ENCODE measurements around the gene ARL5C. TPM values are rescaled to one million over a fixed set of nuclear protein-coding genes. Genes with fewer than 3 reads are reported as not detected.

ARL5C gene
- total RNA-seq, 1 experiment from 2014 or later = not detected

DNA sequence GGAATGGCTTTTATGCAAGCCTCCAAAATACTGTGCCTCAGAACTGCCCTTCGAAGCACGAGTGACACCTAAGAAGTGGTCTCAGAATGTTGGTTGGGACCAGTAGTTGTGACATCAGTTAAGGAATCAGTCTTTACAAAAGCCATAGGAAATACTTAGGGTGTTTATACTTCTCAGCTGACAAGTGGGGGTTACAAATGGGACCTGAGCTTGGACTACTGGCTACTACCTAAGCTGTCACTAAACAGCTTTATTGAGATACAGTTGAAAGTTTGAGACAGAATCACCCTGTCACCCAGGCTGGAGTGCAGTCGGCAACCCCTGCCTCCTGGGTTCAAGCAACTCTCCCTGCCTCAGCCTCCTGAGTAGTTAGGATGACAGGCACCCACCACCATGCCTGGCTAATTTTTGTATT lies 39.2 kb upstream of the ARL5C start:
- H2BK5ac ChIP-seq (ENCODE audit: insufficient read length, low read length) = no peak overlapping the region
- no peak overlapping the region for H4K91ac ChIP-seq (ENCODE audit: insufficient read length, low read depth, low read length)

More for the DNA sequence above, 39.2 kb upstream of the ARL5C start:
- no peaks in the 10 kb centered on the region for H4K20me1 ChIP-seq (ENCODE audit: control insufficient read depth, insufficient read depth, insufficient read length)
- H3K18ac ChIP-seq (ENCODE audit: insufficient read length, low read depth, low read length) = no peak overlapping the region
- Mint-ChIP-seq H3K27me3 (ENCODE audit: low read depth) (peaks cover 4% of the 10 kb centered on the region), H3K4me3 (no peak overlapping the region), H3K27ac (peak overlapping the region in 1 of 3 experiments; percentile 97; a peak in 2 of 7 replicates), H3K9me3 (peaks cover 0 to 2% of the 10 kb centered on the region in 2 experiments; a peak in 1 of 5 replicates), H3K4me1 (peaks cover 22 to 41% of the 10 kb centered on the region in 2 experiments), H3K36me3 (ENCODE audit: insufficient read depth in 1 of 3, low read depth in 3 of 3) (peaks cover 39 to 52% (median 49%) of the 10 kb centered on the region in 3 experiments)
- H3K23ac ChIP-seq (ENCODE audit: insufficient read length, low read depth, low read length) = no peak overlapping the region
- no peaks in the 10 kb centered on the region; the same call in 1 of the 2 replicates for H3K4me1 ChIP-seq (ENCODE audit: insufficient read depth, low read length)
- no peak overlapping the region for H3K4ac ChIP-seq (ENCODE audit: low read depth, low read length)
- H3K27me3 ChIP-seq (ENCODE audit: insufficient read depth, low read length) = no peaks in the 10 kb centered on the region
- no peak overlapping the region for H2BK12ac ChIP-seq (ENCODE audit: insufficient read length, low read depth, low read length)
- no peaks in the 10 kb centered on the region for H3K79me1 ChIP-seq (ENCODE audit: insufficient read depth, low read depth, low read length, poor library complexity, severe bottlenecking)
- no peak overlapping the region for H2BK120ac ChIP-seq (ENCODE audit: low read depth, low read length, poor library complexity, severe bottlenecking)
- H3K14ac ChIP-seq (ENCODE audit: insufficient read depth, low read length) = no peak overlapping the region
- no peaks in the 10 kb centered on the region for H3K9me3 ChIP-seq (ENCODE audit: control insufficient read depth, low read depth, low read length)
- H3K27ac ChIP-seq (ENCODE audit: insufficient read length, low read depth, low read length) = no peak overlapping the region
- H3T11ph ChIP-seq (ENCODE audit: low read length) = no peak overlapping the region
- H4K5ac ChIP-seq (ENCODE audit: insufficient read length, low read depth, low read length) = no peak overlapping the region
- peaks cover 3% of the 10 kb centered on the region; the same call in 1 of the 2 replicates for H3K79me2 ChIP-seq (ENCODE audit: insufficient read depth, low read length)
- no peak overlapping the region for H3K4me2 ChIP-seq (ENCODE audit: insufficient read depth, insufficient read length, low read length)
- peaks cover 8% of the 10 kb centered on the region for H3K23me2 ChIP-seq (ENCODE audit: insufficient read length, low read depth, low read length, poor library complexity, severe bottlenecking)
- H3K9ac ChIP-seq (ENCODE audit: extremely low read depth, insufficient read length, low read length) = no peak overlapping the region
- TF ChIP-seq CTCF (conservative IDR thresholded peaks at IDR 0.05) = no peak
- no CpG with 5 or more reads among the region's 3 CpGs for WGBS (ENCODE audit: extremely low coverage, insufficient read length, low lambda C conversion rate)
- H2AFZ ChIP-seq (ENCODE audit: low read length) = no peak overlapping the region
- H4K8ac ChIP-seq (replicated peaks; ENCODE audit: insufficient read length, low read depth, low read length) = no peak overlapping the region
- no peak overlapping the region for H2AK5ac ChIP-seq (ENCODE audit: insufficient read length, low read length)
- no peak overlapping the region for H2BK20ac ChIP-seq (ENCODE audit: low read depth, low read length, poor library complexity, severe bottlenecking)
- H3K56ac ChIP-seq (ENCODE audit: insufficient read length, low read depth, low read length) = no peak overlapping the region
- no peak for DNase-seq
- no peak overlapping the region for H2BK15ac ChIP-seq (ENCODE audit: low read depth, low read length)
